Panc1 (cell line): ENCODE measurements around the gene PDE3A. TPM values are rescaled to one million over a fixed set of nuclear protein-coding genes. Genes with fewer than 3 reads are reported as not detected.

Source experiments
- ATAC-seq: fragments of 200-7000 bp; cut with Tn5 transposase; 2 replicates; pipeline ENCODE4 v1.9.1; 2020; ENCODE audit warnings: mild to moderate bottlenecking, moderate library complexity
- BruUV-seq: library from RNA; stranded (reverse); fragments of 400-500 nt; replicated peaks from 2 replicates; lab custom pipeline; 2021; lab: Mats Ljungman, UMichigan
- CTCF ChIA-PET: fragments of 300-600 bp; sonication (Branson Sonifier 250); formaldehyde crosslinking; loops from one replicate; lab custom pipeline; 2022; ENCODE audit warnings: antibody characterized with exemption; lab: Charles Lee
- POLR2A ChIA-PET: fragments of 300-600 bp; sonication (Branson Sonifier 250); formaldehyde crosslinking; loops from one replicate; lab custom pipeline; 2022; ENCODE audit warnings: antibody characterized with exemption; lab: Charles Lee
- DNase-seq: peaks from one replicate; pipeline ENCODE4 v3.0.0-alpha.2; 2010; ENCODE audit warnings: low read depth, low spot score
- H3K27ac ChIP-seq: 2 replicates; pipeline ENCODE4 v1.5.1; 2011; ENCODE audit warnings: mild to moderate bottlenecking, low read length, inconsistent platforms
- H3K27me3 ChIP-seq: fragments of 200-500 bp; sonication (Bioruptor generic); 2 replicates; pipeline ENCODE4 v1.6.0; 2014; ENCODE audit warnings: low read length, inconsistent platforms; ENCODE audit not compliant: control insufficient read depth, insufficient read depth
- H3K36me3 ChIP-seq: fragments of 200-500 bp; sonication (Bioruptor generic); 2 replicates; pipeline ENCODE4 v1.5.1; 2014; ENCODE audit warnings: inconsistent platforms, mild to moderate bottlenecking, low read length, moderate library complexity; ENCODE audit not compliant: control insufficient read depth, insufficient read depth
- H3K4me1 ChIP-seq: 2 replicates; pipeline ENCODE4 v1.5.1; 2011; ENCODE audit warnings: inconsistent platforms, mild to moderate bottlenecking, low read length, moderate library complexity; ENCODE audit not compliant: control insufficient read depth, insufficient read depth
- H3K4me3 ChIP-seq, 2 experiments: 2 replicates each; pipeline ENCODE4 v1.5.1; 2011 to 2012; ENCODE audit warnings: low read depth in 2 of 2, low read length in 2 of 2, mild to moderate bottlenecking in 2 of 2, inconsistent platforms in 1 of 2, moderate library complexity in 1 of 2
- H3K9me3 ChIP-seq: fragments of 200-500 bp; sonication (Bioruptor generic); 2 replicates; pipeline ENCODE4 v1.5.1; 2014; ENCODE audit warnings: low read depth, mild to moderate bottlenecking, inconsistent platforms, low read length, moderate library complexity; ENCODE audit not compliant: control insufficient read depth, insufficient read depth
- CTCF ChIP-seq: fragments of 450-650 bp; IDR thresholded peaks from 2 replicates; pipeline ENCODE4 v1.5.1; 2017; ENCODE audit warnings: mild to moderate bottlenecking
- POLR2AphosphoS5 ChIP-seq: IDR thresholded peaks from 2 replicates; pipeline ENCODE4 v1.6.1; 2012; ENCODE audit warnings: mild to moderate bottlenecking, low read depth, low read length, moderate library complexity
- REST ChIP-seq, 2 experiments: IDR thresholded peaks; 2 replicates each; pipeline ENCODE4 v1.6.1; 2011 to 2012; ENCODE audit warnings: low read depth in 2 of 2, control low read depth in 1 of 2, low read length in 1 of 2, mild to moderate bottlenecking in 1 of 2, moderate library complexity in 1 of 2; ENCODE audit not compliant: insufficient read depth in 1 of 2
- SIN3A ChIP-seq: IDR thresholded peaks from 2 replicates; pipeline ENCODE4 v1.6.1; 2012; ENCODE audit warnings: low read depth, mild to moderate bottlenecking, low read length, moderate library complexity, borderline replicate concordance; ENCODE audit not compliant: insufficient read depth
- TCF7L2 ChIP-seq: IDR thresholded peaks from 2 replicates; pipeline ENCODE4 v1.6.1; 2011; ENCODE audit warnings: mild to moderate bottlenecking, low read depth, low read length, inconsistent platforms
- in situ Hi-C: cut with HindIII; loops from 2 replicates; pipeline ENCODE4 v1.10.0; 2016; ENCODE audit warnings: low sequenced_read_pairs, low pct_unique_long_range_greater_than_20kb
- intact Hi-C: fragments of 100-400 bp; cut with micrococcal nuclease; formaldehyde crosslinking; loops from one replicate; pipeline ENCODE4 v1.10.0; 2022; ENCODE audit not compliant: unreplicated experiment
- total RNA-seq: library from RNA; stranded (reverse); gene quantifications from one replicate; pipeline ENCODE4 v1.2.1, GENCODE V29; 2021; ENCODE audit not compliant: unreplicated experiment

PDE3A gene
- total RNA-seq, 1 experiment from 2014 or later: 0.03 TPM

DNA sequence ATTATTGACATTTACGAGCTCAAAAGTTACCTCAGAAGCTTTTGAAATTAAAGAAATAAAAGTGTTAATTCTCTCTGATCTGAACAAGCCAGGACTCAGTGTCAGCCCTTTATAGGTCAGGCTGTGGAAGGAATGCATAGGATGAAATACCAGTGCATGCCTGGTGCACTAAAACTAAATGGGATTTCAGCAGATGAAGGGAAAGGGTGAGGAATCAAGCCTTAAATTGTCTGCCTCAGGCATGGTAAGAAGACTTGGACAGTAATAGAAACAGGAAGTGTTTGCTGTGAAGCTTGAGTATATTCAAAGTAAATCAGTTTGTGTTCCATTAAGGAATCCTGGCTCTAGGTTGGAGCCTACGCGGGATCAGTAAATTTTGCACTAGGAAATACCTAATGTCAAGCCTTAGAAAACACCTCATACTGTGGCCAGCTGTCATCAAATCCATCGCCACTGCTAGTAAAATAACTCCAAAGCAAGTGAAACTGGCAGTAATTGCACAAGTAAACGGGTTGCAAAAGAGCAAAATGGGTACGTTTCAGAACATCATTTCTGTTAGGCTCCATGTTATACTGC, 76.3 kb downstream of the PDE3A start:
- no peak for TF ChIP-seq POLR2AphosphoS5
- TF ChIP-seq TCF7L2: no peak
- no peak for TF ChIP-seq REST (IDR thresholded peaks at IDR 0.05; ENCODE audit: insufficient read depth in 1 of 2, low read depth in 2 of 2, low read length in 1 of 2)
- no peak for TF ChIP-seq CTCF
- TF ChIP-seq SIN3A: no peak
- no peak for DNase-seq
- ChIA-PET POLR2A (no interaction called here), CTCF (no interaction called here)
- Histone ChIP-seq H3K36me3 (no peaks in the 10 kb centered on the region), H3K27me3 (no peaks in the 10 kb centered on the region), H3K4me1 (no peaks in the 10 kb centered on the region), H3K4me3 (no peak overlapping the region), H3K9me3 (no peaks in the 10 kb centered on the region), H3K27ac (no peak overlapping the region)
- in situ Hi-C loops: no loop called here
- no peak for ATAC-seq
- BruUV-seq: no TSS peak
- intact Hi-C loops: no loop called here

GRCh38 chr12:20445687-20446086, 77.3 kb downstream of the PDE3A start:
- DNase-seq (no peak), ATAC-seq (no peak)
- Histone ChIP-seq H3K27ac (no peak overlapping the region), H3K27me3 (no peaks in the 10 kb centered on the region), H3K9me3 (no peaks in the 10 kb centered on the region), H3K4me3 (no peak overlapping the region), H3K36me3 (no peaks in the 10 kb centered on the region), H3K4me1 (no peaks in the 10 kb centered on the region)
- intact Hi-C loops: no loop called here
- TF ChIP-seq SIN3A: no peak
- no peak for TF ChIP-seq POLR2AphosphoS5
- no peak for TF ChIP-seq CTCF
- TF ChIP-seq TCF7L2: no peak
- no peak for TF ChIP-seq REST (IDR thresholded peaks at IDR 0.05; ENCODE audit: insufficient read depth in 1 of 2, low read depth in 2 of 2, low read length in 1 of 2)
- BruUV-seq: no TSS peak
- CTCF ChIA-PET: no interaction called here
- in situ Hi-C loops: no loop called here
- POLR2A ChIA-PET: no interaction called here
